HG02623 (cell line): Measurements from ENCODE around the gene ESYT3.

Source experiments
- ATAC-seq: cut with Tn5 transposase; IDR thresholded peaks from one replicate; pipeline ENCODE4 v1.9.1; 2021; ENCODE audit warnings: moderate library complexity; ENCODE audit not compliant: unreplicated experiment

The ESYT3 gene

GRCh38 chr3:138434276-138434874 lies at the start of gene ESYT3:
ESYT3 (plus strand) TSS chr3:138434616; CDS start chr3:138434799, 183 bp downstream.
- no peak for ATAC-seq

- no peak for ATAC-seq
These were observed 49.4 kb upstream of the ESYT3 start for GRCh38 chr3:138384976-138385375.

- ATAC-seq, result no peak
These were observed 45.2 kb upstream of the ESYT3 start for GRCh38 chr3:138389144-138389601.

- no peak for ATAC-seq
These were observed 44.4 kb upstream of the ESYT3 start for GRCh38 chr3:138389841-138390581.

- ATAC-seq, result no peak
These were observed 43.9 kb upstream of the ESYT3 start for GRCh38 chr3:138390582-138390932.

- no peak for ATAC-seq
These were observed 40.3 kb upstream of the ESYT3 start for GRCh38 chr3:138394156-138394555.

GRCh38 chr3:138394686-138395085 lies 39.7 kb upstream of the ESYT3 start:
- no peak for ATAC-seq

GRCh38 chr3:138395865-138396751 lies 38.3 kb upstream of the ESYT3 start:
- ATAC-seq, result no peak

GRCh38 chr3:138396752-138397410 lies 37.5 kb upstream of the ESYT3 start:
- ATAC-seq, result no peak

GRCh38 chr3:138397983-138398382 lies 36.4 kb upstream of the ESYT3 start:
- ATAC-seq, result no peak

- ATAC-seq, result no peak
These were observed 35.4 kb upstream of the ESYT3 start for GRCh38 chr3:138398791-138399575.

- ATAC-seq, result no peak
These were observed 34.6 kb upstream of the ESYT3 start for GRCh38 chr3:138399766-138400165.

GRCh38 chr3:138400651-138401070 lies 33.8 kb upstream of the ESYT3 start:
- no peak for ATAC-seq

- no peak for ATAC-seq
These were observed 32.6 kb upstream of the ESYT3 start for GRCh38 chr3:138401834-138402233.

GRCh38 chr3:138404121-138404520 lies 30.3 kb upstream of the ESYT3 start:
- no peak for ATAC-seq

- no peak for ATAC-seq
These were observed 29.4 kb upstream of the ESYT3 start for GRCh38 chr3:138405001-138405400.

- no peak for ATAC-seq
These were observed 28.9 kb upstream of the ESYT3 start for GRCh38 chr3:138405486-138405885.

- no peak for ATAC-seq
These were observed 27.8 kb upstream of the ESYT3 start for GRCh38 chr3:138406606-138407005.

- ATAC-seq, result no peak
These were observed 27.0 kb upstream of the ESYT3 start for GRCh38 chr3:138407236-138407907.
